Trophoblast cell (in vitro differentiated cells and primary cell): ENCODE data around the gene TM7SF2.
"Not testable (repeated sequence)": the region's sequence is repeated elsewhere in the genome, so short reads cannot be mapped to it uniquely, and the experiment has no call there.

Experiments
- DNase-seq, 2 donors: peaks; one replicate each; pipeline ENCODE4 v3.0.0-alpha.2; 2016
- H2AFZ ChIP-seq: 2 replicates; pipeline ENCODE4 v1.6.1; 2013; ENCODE audit warnings: low read length, moderate library complexity, mild to moderate bottlenecking; ENCODE audit not compliant: insufficient read depth, poor library complexity
- H2AK5ac ChIP-seq: 2 replicates; pipeline ENCODE4 v1.6.1; 2013; ENCODE audit warnings: mild to moderate bottlenecking, low read length
- H2BK120ac ChIP-seq: 2 replicates; pipeline ENCODE4 v1.6.1; 2013; ENCODE audit warnings: low read length, mild to moderate bottlenecking, moderate library complexity; ENCODE audit not compliant: insufficient read depth, poor library complexity
- H2BK12ac ChIP-seq: 2 replicates; pipeline ENCODE4 v1.6.1; 2013; ENCODE audit warnings: mild to moderate bottlenecking, low read length, moderate library complexity
- H2BK5ac ChIP-seq: 2 replicates; pipeline ENCODE4 v1.6.1; 2013; ENCODE audit warnings: low read length, low read depth, moderate library complexity, mild to moderate bottlenecking; ENCODE audit not compliant: poor library complexity
- H3K14ac ChIP-seq: 2 replicates; pipeline ENCODE4 v1.6.1; 2013; ENCODE audit warnings: mild to moderate bottlenecking, low read length
- H3K18ac ChIP-seq: 2 replicates; pipeline ENCODE4 v1.6.1; 2013; ENCODE audit warnings: mild to moderate bottlenecking, low read length
- H3K23ac ChIP-seq: 2 replicates; pipeline ENCODE4 v1.6.1; 2013; ENCODE audit warnings: low read length
- H3K27ac ChIP-seq: 2 replicates; pipeline ENCODE4 v1.5.1; 2013; ENCODE audit warnings: low read depth, mild to moderate bottlenecking, inconsistent platforms, low read length, moderate library complexity
- H3K27me3 ChIP-seq: 2 replicates; pipeline ENCODE4 v1.6.1; 2013; ENCODE audit warnings: inconsistent platforms, mild to moderate bottlenecking, low read length, moderate library complexity; ENCODE audit not compliant: insufficient read depth
- H3K36me3 ChIP-seq, 2 experiments: 1 replicate in 1 of 2; 2 replicates in 1 of 2; pipeline ENCODE4 v1.6.1; 2013; ENCODE audit warnings: low read length in 2 of 2, mild to moderate bottlenecking in 2 of 2, moderate library complexity in 1 of 2; ENCODE audit not compliant: insufficient read depth in 2 of 2, control insufficient read depth in 1 of 2
- H3K4ac ChIP-seq: 2 replicates; pipeline ENCODE4 v1.6.1; 2013; ENCODE audit warnings: low read depth, mild to moderate bottlenecking, low read length, moderate library complexity
- H3K4me1 ChIP-seq, 2 experiments: 1 replicate in 1 of 2; 2 replicates in 1 of 2; pipeline ENCODE4 v1.6.1; 2013; ENCODE audit warnings: low read length in 2 of 2, mild to moderate bottlenecking in 2 of 2, moderate library complexity in 1 of 2; ENCODE audit not compliant: insufficient read depth in 2 of 2, control insufficient read depth in 1 of 2
- H3K4me2 ChIP-seq: 2 replicates; pipeline ENCODE4 v1.6.1; 2013; ENCODE audit warnings: inconsistent platforms, mild to moderate bottlenecking, low read length, moderate library complexity
- H3K4me3 ChIP-seq: 2 replicates; pipeline ENCODE4 v1.5.1; 2013; ENCODE audit warnings: mild to moderate bottlenecking, low read depth, low read length, inconsistent platforms
- H3K79me1 ChIP-seq: one replicate; pipeline ENCODE4 v1.6.1; 2013; ENCODE audit warnings: low read length
- H3K79me2 ChIP-seq: 2 replicates; pipeline ENCODE4 v1.6.1; 2013; ENCODE audit warnings: low read length, mild to moderate bottlenecking; ENCODE audit not compliant: control insufficient read depth, insufficient read depth, poor library complexity
- H3K9ac ChIP-seq: 2 replicates; pipeline ENCODE4 v1.6.1; 2013; ENCODE audit warnings: mild to moderate bottlenecking, low read length
- H3K9me3 ChIP-seq: 2 replicates; pipeline ENCODE4 v1.6.1; 2013; ENCODE audit warnings: low read depth, mild to moderate bottlenecking, control low read depth, inconsistent platforms, low read length; ENCODE audit not compliant: insufficient read depth
- H4K12ac ChIP-seq: 2 replicates; pipeline ENCODE4 v1.6.1; 2013; ENCODE audit warnings: low read depth, mild to moderate bottlenecking, low read length, moderate library complexity
- H4K8ac ChIP-seq: 2 replicates; pipeline ENCODE4 v1.6.1; 2013; ENCODE audit warnings: low read depth, mild to moderate bottlenecking, low read length, moderate library complexity
- H4K91ac ChIP-seq: one replicate; pipeline ENCODE4 v1.6.1; 2013; ENCODE audit warnings: low read depth, mild to moderate bottlenecking, low read length, moderate library complexity
- WGBS: extraction: QIAGEN DNeasy Blood & Tissue Kit; methylation state at CpG from one replicate; pipeline ENCODE4 v1.1.7; 2013; ENCODE audit warnings: missing lambda C conversion rate; ENCODE audit not compliant: insufficient read length, insufficient coverage; ENCODE audit errors: extremely low coverage; 5-methylcytosine and 5-hydroxymethylcytosine counted together

The TM7SF2 gene

GRCh38 chr11:65148657-65149056 lies 37.0 kb downstream of the TM7SF2 start:
- no peak overlapping the region for H2AK5ac ChIP-seq
- H3K27ac ChIP-seq: no peak overlapping the region
- no peak overlapping the region for H3K18ac ChIP-seq
- H3K79me2 ChIP-seq: no peaks in the 10 kb centered on the region
- no peak for DNase-seq
- no peak overlapping the region for H4K8ac ChIP-seq
- no peak overlapping the region for H3K9ac ChIP-seq
- no peak overlapping the region for H3K4me3 ChIP-seq
- no peak overlapping the region for H3K14ac ChIP-seq
- no peaks in the 10 kb centered on the region for H3K36me3 ChIP-seq
- no peak overlapping the region for H3K4ac ChIP-seq
- H3K4me2 ChIP-seq: no peak overlapping the region
- no peak overlapping the region for H4K91ac ChIP-seq
- H2BK12ac ChIP-seq: no peak overlapping the region
- no peaks in the 10 kb centered on the region for H3K27me3 ChIP-seq
- H4K12ac ChIP-seq: no peak overlapping the region
- no peaks in the 10 kb centered on the region for H3K4me1 ChIP-seq
- no peak overlapping the region for H2BK120ac ChIP-seq
- no peak overlapping the region for H2AFZ ChIP-seq
- no peaks in the 10 kb centered on the region for H3K79me1 ChIP-seq
- no peak overlapping the region for H2BK5ac ChIP-seq
- H3K9me3 ChIP-seq: peaks cover 2% of the 10 kb centered on the region
- H3K23ac ChIP-seq: no peak overlapping the region
- no CpG with 5 or more reads among the region's 5 CpGs for WGBS

- not testable (repeated sequence) for H3K9ac ChIP-seq, H2AK5ac ChIP-seq, H3K14ac ChIP-seq, H3K9me3 ChIP-seq, H2BK12ac ChIP-seq, H3K4me1 ChIP-seq, H2BK5ac ChIP-seq, H2AFZ ChIP-seq, H3K4me3 ChIP-seq, H3K79me1 ChIP-seq, H4K8ac ChIP-seq, H4K12ac ChIP-seq, H3K79me2 ChIP-seq, H3K18ac ChIP-seq, H3K36me3 ChIP-seq, DNase-seq, H3K23ac ChIP-seq, H3K4me2 ChIP-seq, H4K91ac ChIP-seq, H3K4ac ChIP-seq, H3K27ac ChIP-seq, H2BK120ac ChIP-seq, H3K27me3 ChIP-seq
- WGBS: no CpG with 5 or more reads among the region's 10 CpGs
These were observed 38.4 kb downstream of the TM7SF2 start for GRCh38 chr11:65150131-65150508.

GRCh38 chr11:65150509-65151299 lies 39.0 kb downstream of the TM7SF2 start:
- Histone ChIP-seq H3K18ac (no peak overlapping the region), H4K8ac (no peak overlapping the region), H4K12ac (no peak overlapping the region), H3K4me2 (no peak overlapping the region), H2AFZ (no peak overlapping the region), H3K4me1 (no peaks in the 10 kb centered on the region), H3K27ac (no peak overlapping the region), H3K23ac (no peak overlapping the region), H4K91ac (no peak overlapping the region), H3K79me2 (no peaks in the 10 kb centered on the region), H2BK12ac (no peak overlapping the region), H2AK5ac (no peak overlapping the region), H3K27me3 (no peaks in the 10 kb centered on the region), H3K36me3 (no peaks in the 10 kb centered on the region), H3K79me1 (no peaks in the 10 kb centered on the region), H2BK5ac (no peak overlapping the region), H3K9ac (no peak overlapping the region), H3K9me3 (peaks cover 2% of the 10 kb centered on the region), H3K4me3 (no peak overlapping the region), H2BK120ac (no peak overlapping the region), H3K4ac (no peak overlapping the region), H3K14ac (no peak overlapping the region)
- peak; percentile 52 to 61 for DNase-seq
- no CpG with 5 or more reads among the region's 12 CpGs for WGBS

GRCh38 chr11:65151331-65151899 lies 39.7 kb downstream of the TM7SF2 start:
- H3K27me3 ChIP-seq: no peaks in the 10 kb centered on the region
- no peak overlapping the region for H2BK12ac ChIP-seq
- H3K9ac ChIP-seq: no peak overlapping the region
- no CpG with 5 or more reads among the region's 3 CpGs for WGBS
- no peaks in the 10 kb centered on the region for H3K4me1 ChIP-seq
- no peak for DNase-seq
- H4K12ac ChIP-seq: no peak overlapping the region
- no peak overlapping the region for H2AK5ac ChIP-seq
- H3K79me1 ChIP-seq: no peaks in the 10 kb centered on the region
- no peak overlapping the region for H3K14ac ChIP-seq
- H3K4ac ChIP-seq: no peak overlapping the region
- no peak overlapping the region for H3K23ac ChIP-seq
- H3K4me2 ChIP-seq: no peak overlapping the region
- H3K4me3 ChIP-seq: no peak overlapping the region
- no peak overlapping the region for H2BK5ac ChIP-seq
- no peak overlapping the region for H2AFZ ChIP-seq
- no peaks in the 10 kb centered on the region for H3K36me3 ChIP-seq
- peaks cover 2% of the 10 kb centered on the region for H3K9me3 ChIP-seq
- H3K18ac ChIP-seq: no peak overlapping the region
- no peak overlapping the region for H4K8ac ChIP-seq
- H4K91ac ChIP-seq: no peak overlapping the region
- H2BK120ac ChIP-seq: no peak overlapping the region
- H3K27ac ChIP-seq: no peak overlapping the region
- H3K79me2 ChIP-seq: no peaks in the 10 kb centered on the region
